Measurements from ENCODE around the gene IGFBP6.
A peak's percentile ranks its signal among the peaks of the same experiment; 100 is the strongest.

IGFBP6 gene, protein sequence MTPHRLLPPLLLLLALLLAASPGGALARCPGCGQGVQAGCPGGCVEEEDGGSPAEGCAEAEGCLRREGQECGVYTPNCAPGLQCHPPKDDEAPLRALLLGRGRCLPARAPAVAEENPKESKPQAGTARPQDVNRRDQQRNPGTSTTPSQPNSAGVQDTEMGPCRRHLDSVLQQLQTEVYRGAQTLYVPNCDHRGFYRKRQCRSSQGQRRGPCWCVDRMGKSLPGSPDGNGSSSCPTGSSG
- 0 to 2.2 (median 0.19) reads per million in 9 experiments for total RNA-seq

DNA sequence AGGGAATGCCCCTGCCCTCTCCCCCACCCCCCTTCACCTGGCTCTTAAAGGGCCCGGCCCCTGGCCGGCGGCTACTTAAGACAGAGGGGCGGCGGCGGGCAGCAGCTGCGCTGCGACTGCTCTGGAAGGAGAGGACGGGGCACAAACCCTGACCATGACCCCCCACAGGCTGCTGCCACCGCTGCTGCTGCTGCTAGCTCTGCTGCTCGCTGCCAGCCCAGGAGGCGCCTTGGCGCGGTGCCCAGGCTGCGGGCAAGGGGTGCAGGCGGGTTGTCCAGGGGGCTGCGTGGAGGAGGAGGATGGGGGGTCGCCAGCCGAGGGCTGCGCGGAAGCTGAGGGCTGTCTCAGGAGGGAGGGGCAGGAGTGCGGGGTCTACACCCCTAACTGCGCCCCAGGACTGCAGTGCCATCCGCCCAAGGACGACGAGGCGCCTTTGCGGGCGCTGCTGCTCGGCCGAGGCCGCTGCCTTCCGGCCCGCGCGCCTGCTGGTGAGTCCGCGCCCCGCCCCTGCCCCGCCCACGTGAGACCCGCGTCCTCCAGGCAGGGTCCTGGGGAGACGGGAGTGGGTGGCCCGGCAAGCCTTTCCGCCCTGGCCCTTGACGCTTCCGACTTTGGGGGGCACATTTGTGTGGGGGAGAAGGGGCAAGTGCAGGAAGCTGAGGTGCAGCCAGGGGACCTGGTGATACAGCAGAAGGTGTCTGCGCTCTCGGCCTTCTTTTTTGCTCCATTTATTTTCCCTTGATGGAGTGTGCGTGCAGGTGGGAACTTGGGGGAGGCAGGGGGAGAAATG is at the start of gene IGFBP6:
Gene IGFBP6, plus strand, starts transcription at position 104 of the 790 bp plus-strand sequence. Its CDS starts 51 bp downstream, at position 155.
- Mint-ChIP-seq H3K4me3 (peak within 1 kb of the TSS; percentile 76 to 82), H3K9me3 (no peaks in the 10 kb centered on the region), H3K27me3 (peaks cover 0 to 5% of the 10 kb centered on the region in 2 donors), H3K4me1 (ENCODE audit: low read depth in 2 of 2) (peaks cover 32% of the 10 kb centered on the region in 2 donors), H3K27ac (peak within 1 kb of the TSS; percentile 76 to 88), H3K36me3 (ENCODE audit: insufficient read depth) (no peaks in the 10 kb centered on the region)
- peak; percentile 68 for ATAC-seq (replicated peaks)
- peak; percentile 40 to 46 (median 45) for DNase-seq

- Mint-ChIP-seq H3K4me1 (ENCODE audit: low read depth in 2 of 2) (peaks cover 4 to 19% of the 10 kb centered on the region in 2 donors), H3K36me3 (ENCODE audit: insufficient read depth) (peaks cover 3% of the 10 kb centered on the region), H3K9me3 (no peaks in the 10 kb centered on the region), H3K27ac (peak overlapping the region in 1 of 2 donors; percentile 77), H3K4me3 (peak overlapping the region; percentile 62 to 67), H3K27me3 (no peaks in the 10 kb centered on the region)
- no peak for ATAC-seq (replicated peaks)
- no peak for DNase-seq
Observed at GRCh38 chr12:53048033-53048779, 49.3 kb upstream of the IGFBP6 start.

- Mint-ChIP-seq H3K4me3 (no peak overlapping the region), H3K27me3 (no peaks in the 10 kb centered on the region), H3K4me1 (ENCODE audit: low read depth in 2 of 2) (peaks cover 6 to 19% of the 10 kb centered on the region in 2 donors), H3K27ac (peak overlapping the region in 1 of 2 donors; percentile 77), H3K9me3 (no peaks in the 10 kb centered on the region), H3K36me3 (ENCODE audit: insufficient read depth) (peaks cover 1% of the 10 kb centered on the region)
- no peak for DNase-seq
- no peak for ATAC-seq (replicated peaks)
Observed at GRCh38 chr12:53048780-53049401, 48.6 kb upstream of the IGFBP6 start.

DNA sequence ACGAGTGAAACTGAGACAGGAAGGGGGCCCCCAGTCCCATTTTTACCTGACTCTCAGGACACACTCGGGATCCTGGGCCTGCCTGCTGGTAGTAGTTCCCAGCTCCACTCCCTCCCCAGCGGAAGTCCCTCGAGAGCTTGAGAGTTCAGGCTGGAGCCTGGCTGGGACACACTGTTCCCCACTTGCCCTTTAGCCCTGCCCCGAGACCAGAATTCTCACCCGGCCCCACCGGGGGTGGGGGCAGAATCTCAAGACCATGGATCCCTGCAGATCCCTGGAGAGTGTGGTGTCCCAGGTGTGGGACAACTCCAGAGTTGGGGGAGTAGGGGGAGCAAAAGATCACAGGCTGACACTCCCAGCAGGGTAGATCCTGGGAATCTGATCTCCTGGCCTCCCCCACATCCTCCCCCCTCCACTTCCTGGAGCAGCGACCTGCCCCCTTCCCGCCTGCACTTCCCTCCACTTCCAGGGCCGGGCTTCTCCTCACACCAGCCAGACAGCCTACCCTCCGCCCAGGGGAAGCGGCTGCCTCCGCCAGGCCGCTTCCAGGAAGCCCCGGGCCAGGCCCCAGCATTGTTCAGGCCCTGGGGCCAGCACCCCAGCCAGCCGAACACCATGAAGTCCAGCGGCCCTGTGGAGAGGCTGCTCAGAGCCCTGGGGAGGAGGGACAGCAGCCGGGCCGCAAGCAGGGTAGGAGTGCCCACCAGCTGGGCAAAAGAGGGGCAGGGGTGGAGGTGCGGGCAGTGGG is 47.7 kb upstream of the IGFBP6 start, which contains the start of gene TNS2:
Gene TNS2, plus strand, starts transcription at position 495 of the 748 bp plus-strand sequence. Its CDS starts 121 bp downstream, at position 616.
- Mint-ChIP-seq H3K36me3 (ENCODE audit: insufficient read depth) (peaks cover 6% of the 10 kb centered on the region), H3K9me3 (no peaks in the 10 kb centered on the region), H3K4me1 (ENCODE audit: low read depth in 2 of 2) (peaks cover 11 to 23% of the 10 kb centered on the region in 2 donors), H3K27ac (peak within 1 kb of the TSS; percentile 25 to 77), H3K27me3 (no peaks in the 10 kb centered on the region), H3K4me3 (no peak within 1 kb of the TSS)
- ATAC-seq (replicated peaks) (no peak), DNase-seq (no peak)

DNA sequence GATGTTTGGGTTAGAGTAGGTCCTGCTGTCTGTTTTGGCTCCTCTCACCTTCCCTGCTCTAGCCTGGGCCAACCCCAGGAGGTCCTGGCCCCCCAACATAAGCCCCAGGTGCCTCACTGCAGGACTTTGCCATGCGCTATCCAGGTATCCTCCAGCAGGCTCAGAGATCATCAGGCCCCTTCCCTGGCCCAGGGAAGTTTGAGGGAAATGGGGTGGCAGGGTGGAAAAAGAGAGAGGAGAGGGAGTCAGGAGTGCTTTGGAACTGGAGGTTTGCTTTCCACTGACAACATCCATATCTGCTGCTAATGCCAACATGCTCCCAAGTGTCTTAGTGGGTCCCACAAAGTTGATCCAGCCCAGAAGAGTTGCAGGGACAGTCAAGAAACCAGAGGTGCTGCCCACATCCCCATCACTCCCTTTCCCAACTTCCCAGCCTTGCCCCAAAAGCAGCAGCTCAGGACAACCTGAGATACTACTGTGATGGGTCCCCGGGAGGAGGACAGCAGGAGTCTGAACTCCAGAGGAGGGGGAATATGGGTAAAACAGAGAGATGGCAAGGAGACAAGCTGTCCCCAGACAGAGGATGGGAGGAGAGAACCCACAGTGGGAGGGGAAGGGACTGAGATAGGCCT is 46.9 kb upstream of the IGFBP6 start:
- Mint-ChIP-seq H3K4me3 (no peak overlapping the region), H3K27me3 (no peaks in the 10 kb centered on the region), H3K27ac (peak overlapping the region; percentile 25 to 33), H3K4me1 (ENCODE audit: low read depth in 2 of 2) (peaks cover 13 to 23% of the 10 kb centered on the region in 2 donors), H3K36me3 (ENCODE audit: insufficient read depth) (peaks cover 6% of the 10 kb centered on the region), H3K9me3 (no peaks in the 10 kb centered on the region)
- ATAC-seq (replicated peaks) (no peak), DNase-seq (no peak)

GRCh38 chr12:53051058-53051880 is 46.2 kb upstream of the IGFBP6 start:
- no peak overlapping the region for H3K4me3 Mint-ChIP-seq
- no peaks in the 10 kb centered on the region for H3K9me3 Mint-ChIP-seq
- no peaks in the 10 kb centered on the region for H3K27me3 Mint-ChIP-seq
- peaks cover 6% of the 10 kb centered on the region for H3K36me3 Mint-ChIP-seq (ENCODE audit: insufficient read depth)
- ATAC-seq (replicated peaks): no peak
- DNase-seq: no peak
- peaks cover 14 to 20% of the 10 kb centered on the region in 2 donors for H3K4me1 Mint-ChIP-seq (ENCODE audit: low read depth in 2 of 2)
- peak overlapping the region in 1 of 2 donors; percentile 33 for H3K27ac Mint-ChIP-seq

DNA sequence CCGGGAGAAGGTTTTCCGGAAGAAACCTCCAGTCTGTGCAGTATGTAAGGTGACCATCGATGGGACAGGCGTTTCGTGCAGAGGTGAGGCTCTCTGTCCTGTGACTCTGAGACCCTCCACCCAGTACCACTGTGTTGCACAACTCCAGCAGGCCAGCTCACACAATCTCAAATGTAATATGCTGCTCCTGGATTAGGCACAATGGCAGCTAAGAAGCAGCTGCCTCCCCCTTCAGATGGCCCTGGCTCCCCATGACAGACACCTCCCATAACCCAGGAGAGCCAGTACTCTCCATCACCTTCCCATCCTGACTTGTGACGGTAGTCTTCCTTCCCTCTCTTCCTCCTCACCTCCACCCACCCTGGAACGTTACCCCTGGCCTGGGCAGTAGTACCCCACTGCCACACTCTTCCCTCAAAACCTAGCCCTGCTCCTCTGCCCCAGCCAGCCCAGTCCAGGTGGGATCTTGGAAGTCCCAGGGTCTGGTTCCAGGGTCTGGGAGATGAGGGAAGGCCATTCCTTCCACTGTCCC is 45.5 kb upstream of the IGFBP6 start:
- no peak overlapping the region for H3K4me3 Mint-ChIP-seq
- no peaks in the 10 kb centered on the region for H3K27me3 Mint-ChIP-seq
- no peak for ATAC-seq (replicated peaks)
- H3K4me1 Mint-ChIP-seq (ENCODE audit: low read depth in 2 of 2): peaks cover 10 to 14% of the 10 kb centered on the region in 2 donors
- no peak for DNase-seq
- peak overlapping the region in 1 of 2 donors; percentile 67 for H3K27ac Mint-ChIP-seq
- peaks cover 6% of the 10 kb centered on the region for H3K36me3 Mint-ChIP-seq (ENCODE audit: insufficient read depth)
- no peaks in the 10 kb centered on the region for H3K9me3 Mint-ChIP-seq

- H3K27me3 Mint-ChIP-seq: peaks cover 0 to under 1% of the 10 kb centered on the region in 2 donors
- peak overlapping the region in 1 of 2 donors; percentile 67 for H3K27ac Mint-ChIP-seq
- peaks cover 10 to 14% of the 10 kb centered on the region in 2 donors for H3K4me1 Mint-ChIP-seq (ENCODE audit: low read depth in 2 of 2)
- no peak overlapping the region for H3K4me3 Mint-ChIP-seq
- peaks cover 6% of the 10 kb centered on the region for H3K36me3 Mint-ChIP-seq (ENCODE audit: insufficient read depth)
- no peaks in the 10 kb centered on the region for H3K9me3 Mint-ChIP-seq
- ATAC-seq (replicated peaks): no peak
- DNase-seq: no peak
Observed at GRCh38 chr12:53052419-53053217, 44.8 kb upstream of the IGFBP6 start.

- DNase-seq: peak; percentile 48 to 61 (median 61)
- Mint-ChIP-seq H3K9me3 (no peaks in the 10 kb centered on the region), H3K36me3 (ENCODE audit: insufficient read depth) (peaks cover 6% of the 10 kb centered on the region), H3K4me1 (ENCODE audit: low read depth in 2 of 2) (peaks cover 10 to 14% of the 10 kb centered on the region in 2 donors), H3K27me3 (peaks cover 0 to 9% of the 10 kb centered on the region in 2 donors), H3K27ac (peak overlapping the region; percentile 83 to 92), H3K4me3 (peak overlapping the region; percentile 93 to 96)
- peak; percentile 38 for ATAC-seq (replicated peaks)
Observed at GRCh38 chr12:53053218-53054111, 44.0 kb upstream of the IGFBP6 start.
